ENCODE data around the gene NCEH1.
A peak's percentile ranks its signal among the peaks of the same experiment; 100 is the strongest.
"Not testable (repeated sequence)": the region's sequence is repeated elsewhere in the genome, so short reads cannot be mapped to it uniquely, and the experiment has no call there.

NCEH1 gene

GRCh38 chr3:172716476-172716875, 5.6 kb upstream of the NCEH1 start:
- TF ChIP-seq ZNF274 (IDR thresholded peaks at IDR 0.05; ENCODE audit: low read depth, low read length): no peak

GRCh38 chr3:172713316-172713715, 2.4 kb upstream of the NCEH1 start:
- no peak overlapping the region for H3K4me3 ChIP-seq (ENCODE audit: low read length)
- no peak for TF ChIP-seq ZNF274 (IDR thresholded peaks at IDR 0.05; ENCODE audit: low read depth, low read length)

More at GRCh38 chr3:172716476-172716875, 5.6 kb upstream of the NCEH1 start:
- no peak overlapping the region for H3K4me3 ChIP-seq (ENCODE audit: low read length)

- peak overlapping the region; percentile 82; the same call in 1 of the 2 replicates for H3K4me3 ChIP-seq (ENCODE audit: low read length)
Observed at GRCh38 chr3:172711454-172711795, 558 bp upstream of the NCEH1 start.

GRCh38 chr3:172709774-172710663, 848 bp downstream of the NCEH1 start:
- no peak for TF ChIP-seq ZNF274 (IDR thresholded peaks at IDR 0.05; ENCODE audit: low read depth, low read length)
- peak overlapping the region; percentile 82 for H3K4me3 ChIP-seq (ENCODE audit: low read length)

More at GRCh38 chr3:172711454-172711795, 558 bp upstream of the NCEH1 start:
- TF ChIP-seq ZNF274 (IDR thresholded peaks at IDR 0.05; ENCODE audit: low read depth, low read length): no peak

- H3K4me3 ChIP-seq (ENCODE audit: low read length): no peak overlapping the region
- no peak for TF ChIP-seq ZNF274 (IDR thresholded peaks at IDR 0.05; ENCODE audit: low read depth, low read length)
Observed at GRCh38 chr3:172708921-172709773, 1.7 kb downstream of the NCEH1 start.

- no peak overlapping the region for H3K4me3 ChIP-seq (ENCODE audit: low read length)
Observed at GRCh38 chr3:172707967-172708366, 2.9 kb downstream of the NCEH1 start.

GRCh38 chr3:172707030-172707429, 3.8 kb downstream of the NCEH1 start:
- no peak for TF ChIP-seq ZNF274 (IDR thresholded peaks at IDR 0.05; ENCODE audit: low read depth, low read length)
- H3K4me3 ChIP-seq (ENCODE audit: low read length): no peak overlapping the region

More at GRCh38 chr3:172707967-172708366, 2.9 kb downstream of the NCEH1 start:
- no peak for TF ChIP-seq ZNF274 (IDR thresholded peaks at IDR 0.05; ENCODE audit: low read depth, low read length)

- TF ChIP-seq ZNF274 (IDR thresholded peaks at IDR 0.05; ENCODE audit: low read depth, low read length): no peak
- H3K4me3 ChIP-seq (ENCODE audit: low read length): no peak overlapping the region
Observed at GRCh38 chr3:172705170-172705569, 5.7 kb downstream of the NCEH1 start.

GRCh38 chr3:172704001-172704400, 6.9 kb downstream of the NCEH1 start:
- H3K4me3 ChIP-seq (ENCODE audit: low read length): no peak overlapping the region
- no peak for TF ChIP-seq ZNF274 (IDR thresholded peaks at IDR 0.05; ENCODE audit: low read depth, low read length)

GRCh38 chr3:172702731-172703130, 8.1 kb downstream of the NCEH1 start:
- not testable (repeated sequence) for H3K4me3 ChIP-seq (ENCODE audit: low read length)

- no peak overlapping the region for H3K4me3 ChIP-seq (ENCODE audit: low read length)
- TF ChIP-seq ZNF274 (IDR thresholded peaks at IDR 0.05; ENCODE audit: low read depth, low read length): no peak
Observed at GRCh38 chr3:172702256-172702655, 8.6 kb downstream of the NCEH1 start.

GRCh38 chr3:172701751-172702150, 9.1 kb downstream of the NCEH1 start:
- no peak overlapping the region for H3K4me3 ChIP-seq (ENCODE audit: low read length)
- TF ChIP-seq ZNF274 (IDR thresholded peaks at IDR 0.05; ENCODE audit: low read depth, low read length): no peak

GRCh38 chr3:172700936-172701455, 9.9 kb downstream of the NCEH1 start:
- TF ChIP-seq ZNF274 (IDR thresholded peaks at IDR 0.05; ENCODE audit: low read depth, low read length): no peak

GRCh38 chr3:172700256-172700655, 10.6 kb downstream of the NCEH1 start:
- TF ChIP-seq ZNF274 (IDR thresholded peaks at IDR 0.05; ENCODE audit: low read depth, low read length): no peak

More at GRCh38 chr3:172700936-172701455, 9.9 kb downstream of the NCEH1 start:
- H3K4me3 ChIP-seq (ENCODE audit: low read length): no peak overlapping the region

More at GRCh38 chr3:172700256-172700655, 10.6 kb downstream of the NCEH1 start:
- no peak overlapping the region for H3K4me3 ChIP-seq (ENCODE audit: low read length)

All from GM08714 (cell line).